ENCODE data around the gene SPTAN1. TPM values are rescaled to one million over a fixed set of nuclear protein-coding genes. Genes with fewer than 3 reads are reported as not detected.
"Not testable (repeated sequence)": the region's sequence is repeated elsewhere in the genome, so short reads cannot be mapped to it uniquely, and the experiment has no call there.

The SPTAN1 gene
- 267 and 270 TPM in 2 replicates for total RNA-seq (ENCODE audit: low replicate concordance)
- long read RNA-seq, partial matches to known transcripts, result 81 of 94 reads
- long read RNA-seq, other reads (novel, unspliced or antisense), result 9 of 94 reads

DNA sequence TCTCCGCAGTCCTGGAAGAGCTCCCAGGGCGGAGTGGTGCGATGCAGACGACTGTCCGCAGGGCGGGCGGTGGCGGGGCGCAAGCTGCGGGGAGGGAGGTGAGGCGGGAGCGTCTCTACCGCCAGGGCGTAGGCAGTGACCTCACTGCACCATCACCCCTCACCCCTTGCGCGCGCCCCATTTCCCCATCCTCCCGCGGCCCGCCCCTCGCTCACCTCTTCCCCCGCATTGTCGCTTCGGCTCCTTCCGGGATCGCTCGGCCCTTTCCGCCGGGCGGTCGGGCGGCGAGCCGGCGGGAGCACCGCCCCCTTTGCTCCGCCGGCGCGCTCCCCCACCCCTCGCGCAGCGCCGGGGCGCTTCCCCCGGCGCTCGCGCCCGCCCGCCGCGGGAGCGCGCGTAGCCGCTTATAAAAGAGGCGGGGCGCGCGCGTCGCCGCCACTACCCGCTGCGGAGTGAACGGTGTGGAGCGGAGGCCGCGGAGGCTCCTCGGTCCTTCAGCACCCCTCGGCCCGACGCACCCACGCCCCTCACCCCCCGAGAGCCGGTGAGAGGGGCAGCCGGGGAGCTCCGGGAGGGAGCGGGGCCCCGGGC is at the start of gene SPTAN1:
TSS of gene SPTAN1 (plus strand) at position 435 of the 591 bp plus-strand sequence. CDS start 14,154 bp downstream, outside the sequence.
- DNase-seq (ENCODE audit: extremely low spot score, unreplicated experiment), result peak; percentile 92
- H3K4me1 Mint-ChIP-seq (ENCODE audit: unreplicated experiment), result peaks cover 20% of the 10 kb centered on the region
- H3K27ac Mint-ChIP-seq, result peak within 1 kb of the TSS; percentile 77
- H3K9me3 Mint-ChIP-seq, result no peaks in the 10 kb centered on the region
- TF ChIP-seq, protein P1, sequence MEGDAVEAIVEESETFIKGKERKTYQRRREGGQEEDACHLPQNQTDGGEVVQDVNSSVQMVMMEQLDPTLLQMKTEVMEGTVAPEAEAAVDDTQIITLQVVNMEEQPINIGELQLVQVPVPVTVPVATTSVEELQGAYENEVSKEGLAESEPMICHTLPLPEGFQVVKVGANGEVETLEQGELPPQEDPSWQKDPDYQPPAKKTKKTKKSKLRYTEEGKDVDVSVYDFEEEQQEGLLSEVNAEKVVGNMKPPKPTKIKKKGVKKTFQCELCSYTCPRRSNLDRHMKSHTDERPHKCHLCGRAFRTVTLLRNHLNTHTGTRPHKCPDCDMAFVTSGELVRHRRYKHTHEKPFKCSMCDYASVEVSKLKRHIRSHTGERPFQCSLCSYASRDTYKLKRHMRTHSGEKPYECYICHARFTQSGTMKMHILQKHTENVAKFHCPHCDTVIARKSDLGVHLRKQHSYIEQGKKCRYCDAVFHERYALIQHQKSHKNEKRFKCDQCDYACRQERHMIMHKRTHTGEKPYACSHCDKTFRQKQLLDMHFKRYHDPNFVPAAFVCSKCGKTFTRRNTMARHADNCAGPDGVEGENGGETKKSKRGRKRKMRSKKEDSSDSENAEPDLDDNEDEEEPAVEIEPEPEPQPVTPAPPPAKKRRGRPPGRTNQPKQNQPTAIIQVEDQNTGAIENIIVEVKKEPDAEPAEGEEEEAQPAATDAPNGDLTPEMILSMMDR (conservative IDR thresholded peaks at IDR 0.05), result peak; percentile 42
- no peaks in the 10 kb centered on the region for H3K27me3 Mint-ChIP-seq
- H3K4me3 Mint-ChIP-seq, result peak within 1 kb of the TSS; percentile 92
- no peaks in the 10 kb centered on the region for H3K36me3 Mint-ChIP-seq

DNA sequence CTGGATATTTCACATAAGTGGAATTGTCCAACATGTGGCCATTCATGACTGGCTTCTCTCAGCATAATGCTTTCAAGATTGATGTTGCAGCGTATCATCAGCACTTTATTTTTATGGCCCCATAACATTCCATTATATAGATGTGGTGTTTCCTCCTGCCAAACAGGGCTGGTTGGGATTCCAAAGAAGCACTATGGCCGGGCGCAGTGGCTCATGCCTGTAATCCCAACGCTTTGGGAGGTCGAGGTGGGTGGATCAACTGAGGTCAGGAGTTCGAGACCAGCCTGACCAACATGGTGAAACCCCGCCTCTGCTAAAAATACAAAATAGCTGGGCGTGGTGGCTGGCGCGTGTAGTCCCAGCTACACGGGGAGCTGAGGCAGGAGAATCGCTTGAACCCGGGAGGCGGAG is 49.0 kb upstream of the SPTAN1 start:
- not testable (repeated sequence) for DNase-seq (ENCODE audit: extremely low spot score, unreplicated experiment); H3K36me3 Mint-ChIP-seq; H3K27me3 Mint-ChIP-seq; H3K9me3 Mint-ChIP-seq; H3K4me1 Mint-ChIP-seq (ENCODE audit: unreplicated experiment)
- peak overlapping the region; percentile 98 for H3K27ac Mint-ChIP-seq
- H3K4me3 Mint-ChIP-seq, result peak overlapping the region; percentile 96

DNA sequence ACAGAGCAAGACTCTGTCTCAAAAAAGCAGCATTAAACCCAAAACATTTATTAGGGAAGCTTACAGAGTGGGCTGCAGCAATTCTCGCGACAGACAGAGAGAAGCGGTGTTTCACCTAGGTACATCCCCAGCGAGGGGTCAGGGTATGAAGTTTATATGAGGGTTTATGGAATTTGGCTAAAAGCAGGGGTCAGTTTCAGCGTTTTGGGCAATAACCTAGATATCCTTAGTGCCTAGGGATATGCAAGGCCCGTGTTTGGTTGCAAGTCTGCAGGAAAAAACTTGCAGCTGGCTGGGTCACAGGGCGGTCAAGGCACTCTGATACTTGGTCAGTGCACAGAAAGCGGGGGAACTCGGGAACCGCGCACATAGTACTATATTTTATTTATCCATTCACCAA is 48.5 kb upstream of the SPTAN1 start:
- peak overlapping the region; percentile 98 for H3K27ac Mint-ChIP-seq
- TF ChIP-seq, protein P1 (conservative IDR thresholded peaks at IDR 0.05), result no peak

DNA sequence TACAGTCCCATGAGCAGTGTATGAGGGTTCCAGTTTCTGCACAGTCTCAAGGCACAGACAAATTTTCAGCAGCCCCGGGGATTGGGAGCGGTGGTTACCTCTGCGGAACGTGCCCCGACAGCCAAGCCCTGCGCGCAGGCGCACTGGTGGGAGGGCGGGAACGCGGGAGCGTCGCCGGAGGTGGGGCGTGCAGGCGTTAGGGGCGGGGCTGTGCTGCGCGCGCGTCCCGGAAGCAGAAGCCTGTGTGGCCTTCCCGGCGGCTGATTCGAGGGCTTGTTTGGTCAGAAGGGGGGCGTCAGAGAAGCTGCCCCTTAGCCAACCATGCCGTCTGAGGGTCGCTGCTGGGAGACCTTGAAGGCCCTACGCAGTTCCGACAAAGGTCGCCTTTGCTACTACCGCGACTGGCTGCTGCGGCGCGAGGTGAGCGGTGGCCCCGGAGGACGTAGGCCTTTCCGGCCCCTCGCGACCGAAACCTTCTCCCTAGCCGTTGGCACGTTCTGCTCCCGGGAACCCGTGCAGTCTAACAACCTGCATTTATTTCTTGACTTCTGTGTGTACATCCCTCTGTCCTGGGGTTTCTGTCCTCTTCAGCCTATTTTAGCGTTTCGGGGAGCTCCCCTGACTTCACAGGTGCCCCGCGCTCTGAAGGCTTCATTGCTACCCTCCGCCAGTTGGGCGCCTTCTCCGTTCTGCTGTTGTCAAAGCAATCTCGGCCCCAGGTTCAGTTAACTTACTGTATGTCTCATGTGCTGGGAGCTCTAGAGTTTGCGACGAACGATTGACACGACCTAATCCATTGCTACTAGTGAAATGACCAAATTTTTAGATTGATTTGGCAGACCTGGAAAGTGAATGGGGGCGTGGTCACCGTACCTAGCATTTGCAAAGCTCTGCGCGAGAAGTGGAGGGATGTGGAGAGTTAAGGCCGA is 47.6 kb upstream of the SPTAN1 start, which contains the start of gene GLE1:
TSS of gene GLE1 (plus strand) at position 235 of the 929 bp plus-strand sequence. CDS start at position 322, 87 bp downstream.
- TF ChIP-seq, protein P1 (conservative IDR thresholded peaks at IDR 0.05), result no peak
- H3K27ac Mint-ChIP-seq, result peak within 1 kb of the TSS; percentile 98
- peak within 1 kb of the TSS; percentile 96 for H3K4me3 Mint-ChIP-seq
- no peaks in the 10 kb centered on the region for H3K9me3 Mint-ChIP-seq
- H3K4me1 Mint-ChIP-seq (ENCODE audit: unreplicated experiment), result peaks cover 8% of the 10 kb centered on the region
- no peaks in the 10 kb centered on the region for H3K27me3 Mint-ChIP-seq
- no peaks in the 10 kb centered on the region for H3K36me3 Mint-ChIP-seq
- DNase-seq (ENCODE audit: extremely low spot score, unreplicated experiment), result peak; percentile 97

More for the DNA sequence above, 48.5 kb upstream of the SPTAN1 start:
- H3K4me1 Mint-ChIP-seq (ENCODE audit: unreplicated experiment), result peaks cover 8% of the 10 kb centered on the region
- H3K27me3 Mint-ChIP-seq, result no peaks in the 10 kb centered on the region
- H3K9me3 Mint-ChIP-seq, result no peaks in the 10 kb centered on the region
- DNase-seq (ENCODE audit: extremely low spot score, unreplicated experiment), result no peak
- peak overlapping the region; percentile 96 for H3K4me3 Mint-ChIP-seq
- no peaks in the 10 kb centered on the region for H3K36me3 Mint-ChIP-seq

DNA sequence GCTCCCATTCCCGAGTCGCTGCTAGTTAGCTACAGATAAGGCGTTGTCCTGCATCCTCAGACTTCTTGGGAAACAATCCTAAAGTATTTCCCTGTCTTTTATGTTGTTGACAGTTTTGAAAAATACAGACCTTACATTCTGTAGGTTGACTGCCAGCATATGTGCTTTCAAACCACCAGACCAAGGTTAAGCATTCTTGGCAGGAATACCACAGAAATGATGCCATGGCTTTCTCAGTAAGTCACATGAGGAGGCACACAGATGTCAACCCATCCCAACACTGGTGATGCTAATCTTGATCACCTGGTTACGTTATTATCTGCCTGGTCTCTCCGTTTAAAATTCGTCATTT is 47.0 kb upstream of the SPTAN1 start:
- TF ChIP-seq, protein P1 (conservative IDR thresholded peaks at IDR 0.05), result no peak
- no peak for DNase-seq (ENCODE audit: extremely low spot score, unreplicated experiment)
- peak overlapping the region; percentile 98 for H3K27ac Mint-ChIP-seq
- no peaks in the 10 kb centered on the region for H3K36me3 Mint-ChIP-seq
- H3K9me3 Mint-ChIP-seq, result no peaks in the 10 kb centered on the region
- H3K4me1 Mint-ChIP-seq (ENCODE audit: unreplicated experiment), result peaks cover 8% of the 10 kb centered on the region
- H3K4me3 Mint-ChIP-seq, result peak overlapping the region; percentile 96
- no peaks in the 10 kb centered on the region for H3K27me3 Mint-ChIP-seq

DNA sequence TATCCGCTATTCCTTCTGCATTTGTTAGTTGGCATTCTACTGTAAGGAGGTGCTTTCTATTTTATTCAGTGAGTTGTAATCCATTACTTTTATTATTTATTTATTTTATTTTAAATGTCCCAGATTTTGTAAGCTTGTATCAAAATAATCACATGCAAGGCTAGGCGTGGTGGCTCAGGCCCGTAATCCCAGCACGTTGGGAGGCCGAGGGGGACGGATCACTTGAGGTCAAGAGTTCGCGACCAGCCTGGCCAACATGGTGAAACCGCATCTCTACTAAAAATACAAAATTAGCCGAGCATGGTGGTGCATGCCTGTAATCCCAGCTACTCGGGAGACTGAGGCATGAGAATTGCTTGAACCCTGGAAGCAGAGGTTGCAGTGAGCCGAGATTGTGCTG is 46.5 kb upstream of the SPTAN1 start:
- not testable (repeated sequence) for H3K27me3 Mint-ChIP-seq; H3K9me3 Mint-ChIP-seq; DNase-seq (ENCODE audit: extremely low spot score, unreplicated experiment); H3K4me1 Mint-ChIP-seq (ENCODE audit: unreplicated experiment); H3K36me3 Mint-ChIP-seq
- peak overlapping the region; percentile 98 for H3K27ac Mint-ChIP-seq
- H3K4me3 Mint-ChIP-seq, result peak overlapping the region; percentile 96

Measured in type B pancreatic cell (in vitro differentiated cells).